Body of pancreas (tissue), 4 donors: ENCODE data around the gene PMIS2.

Experiments
- POLR2A ChIP-seq, 3 donors: fragments of 450-650 bp; IDR thresholded peaks; one replicate each; pipeline ENCODE4 v1.6.1; 2016; ENCODE audit warnings: antibody characterized with exemption in 3 of 3, mild to moderate bottlenecking in 2 of 3
- TF ChIP-seq, protein P1 (sequence below), 7 experiments: fragments of 450-650 bp in 4 of 7; fragments of 200-600 bp in 3 of 7; sonication (generic) in 3 of 7; IDR thresholded peaks; one replicate each; pipeline ENCODE4 v1.5.1; 2016 to 2019; ENCODE audit warnings: antibody characterized with exemption in 7 of 7

DNA sequence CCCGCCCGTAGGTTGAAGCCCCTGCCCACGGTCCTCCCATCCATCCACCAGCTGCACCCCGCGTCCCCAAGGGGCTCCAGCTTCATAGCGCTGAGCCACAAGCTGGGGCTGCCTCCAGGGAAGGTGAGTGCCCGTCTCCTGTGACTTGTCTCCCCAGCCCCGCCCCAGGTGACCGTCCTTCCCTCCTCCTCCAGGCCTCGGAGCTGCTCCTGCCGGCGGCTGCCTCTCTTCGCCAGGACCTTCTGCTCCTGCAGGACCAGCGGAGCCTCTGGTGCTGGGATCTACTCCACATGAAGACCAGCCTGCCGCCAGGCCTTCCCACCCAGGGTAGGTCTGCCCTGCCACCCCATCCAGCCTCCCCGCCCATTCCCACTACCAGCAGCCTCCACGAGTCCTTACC is 34.0 kb downstream of the PMIS2 start:
- TF ChIP-seq, protein P1, sequence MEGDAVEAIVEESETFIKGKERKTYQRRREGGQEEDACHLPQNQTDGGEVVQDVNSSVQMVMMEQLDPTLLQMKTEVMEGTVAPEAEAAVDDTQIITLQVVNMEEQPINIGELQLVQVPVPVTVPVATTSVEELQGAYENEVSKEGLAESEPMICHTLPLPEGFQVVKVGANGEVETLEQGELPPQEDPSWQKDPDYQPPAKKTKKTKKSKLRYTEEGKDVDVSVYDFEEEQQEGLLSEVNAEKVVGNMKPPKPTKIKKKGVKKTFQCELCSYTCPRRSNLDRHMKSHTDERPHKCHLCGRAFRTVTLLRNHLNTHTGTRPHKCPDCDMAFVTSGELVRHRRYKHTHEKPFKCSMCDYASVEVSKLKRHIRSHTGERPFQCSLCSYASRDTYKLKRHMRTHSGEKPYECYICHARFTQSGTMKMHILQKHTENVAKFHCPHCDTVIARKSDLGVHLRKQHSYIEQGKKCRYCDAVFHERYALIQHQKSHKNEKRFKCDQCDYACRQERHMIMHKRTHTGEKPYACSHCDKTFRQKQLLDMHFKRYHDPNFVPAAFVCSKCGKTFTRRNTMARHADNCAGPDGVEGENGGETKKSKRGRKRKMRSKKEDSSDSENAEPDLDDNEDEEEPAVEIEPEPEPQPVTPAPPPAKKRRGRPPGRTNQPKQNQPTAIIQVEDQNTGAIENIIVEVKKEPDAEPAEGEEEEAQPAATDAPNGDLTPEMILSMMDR (IDR thresholded peaks at IDR 0.05) = no peak
- TF ChIP-seq POLR2A (IDR thresholded peaks at IDR 0.05) = no peak
